PC-3 (cell line): ENCODE measurements around the gene LRRFIP1.

ENCODE experiments used
- CTCF ChIP-seq: fragments of 300-600 bp; sonication (generic); conservative IDR thresholded peaks from 2 replicates; pipeline ENCODE4 v1.5.1; 2017; ENCODE audit warnings: antibody characterized with exemption, low read depth, mild to moderate bottlenecking, low read length
- EZH2 ChIP-seq: fragments of 300-600 bp; sonication (generic); IDR thresholded peaks from one replicate; pipeline ENCODE4 v1.6.1; 2017; ENCODE audit warnings: antibody characterized with exemption, mild to moderate bottlenecking, low read length; ENCODE audit not compliant: unreplicated experiment
- EZH2phosphoT487 ChIP-seq: fragments of 300-600 bp; sonication (generic); IDR thresholded peaks from 2 replicates; pipeline ENCODE4 v1.6.1; 2018; ENCODE audit warnings: mild to moderate bottlenecking, antibody characterized with exemption, low read length, borderline replicate concordance

DNA sequence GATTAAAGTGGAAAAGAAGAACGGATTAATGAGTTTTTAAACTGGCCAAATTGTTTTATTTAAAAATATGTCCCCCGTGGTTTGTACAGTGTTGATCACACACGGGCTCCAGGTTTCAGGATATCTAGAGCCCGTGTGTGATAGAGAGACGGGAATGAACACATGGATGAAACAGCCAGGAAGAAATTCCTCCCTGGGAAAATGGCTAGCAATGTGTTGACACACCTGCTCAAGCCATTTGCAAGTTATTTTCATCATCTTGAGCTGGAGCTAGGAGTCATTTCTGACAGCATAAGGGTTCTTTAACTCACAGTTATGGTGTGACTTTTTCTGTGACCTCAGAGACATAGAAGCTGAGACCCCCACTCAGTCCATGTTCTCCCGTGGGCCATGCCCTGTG lies 81.6 kb downstream of the LRRFIP1 start:
- no peak for TF ChIP-seq CTCF
- TF ChIP-seq EZH2phosphoT487: no peak
- TF ChIP-seq EZH2: no peak
